ENCODE measurements around the gene ALG10.
"Not testable (repeated sequence)": the region's sequence is repeated elsewhere in the genome, so short reads cannot be mapped to it uniquely, and the experiment has no call there.

Gene ALG10, protein sequence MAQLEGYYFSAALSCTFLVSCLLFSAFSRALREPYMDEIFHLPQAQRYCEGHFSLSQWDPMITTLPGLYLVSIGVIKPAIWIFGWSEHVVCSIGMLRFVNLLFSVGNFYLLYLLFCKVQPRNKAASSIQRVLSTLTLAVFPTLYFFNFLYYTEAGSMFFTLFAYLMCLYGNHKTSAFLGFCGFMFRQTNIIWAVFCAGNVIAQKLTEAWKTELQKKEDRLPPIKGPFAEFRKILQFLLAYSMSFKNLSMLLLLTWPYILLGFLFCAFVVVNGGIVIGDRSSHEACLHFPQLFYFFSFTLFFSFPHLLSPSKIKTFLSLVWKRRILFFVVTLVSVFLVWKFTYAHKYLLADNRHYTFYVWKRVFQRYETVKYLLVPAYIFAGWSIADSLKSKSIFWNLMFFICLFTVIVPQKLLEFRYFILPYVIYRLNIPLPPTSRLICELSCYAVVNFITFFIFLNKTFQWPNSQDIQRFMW

DNA sequence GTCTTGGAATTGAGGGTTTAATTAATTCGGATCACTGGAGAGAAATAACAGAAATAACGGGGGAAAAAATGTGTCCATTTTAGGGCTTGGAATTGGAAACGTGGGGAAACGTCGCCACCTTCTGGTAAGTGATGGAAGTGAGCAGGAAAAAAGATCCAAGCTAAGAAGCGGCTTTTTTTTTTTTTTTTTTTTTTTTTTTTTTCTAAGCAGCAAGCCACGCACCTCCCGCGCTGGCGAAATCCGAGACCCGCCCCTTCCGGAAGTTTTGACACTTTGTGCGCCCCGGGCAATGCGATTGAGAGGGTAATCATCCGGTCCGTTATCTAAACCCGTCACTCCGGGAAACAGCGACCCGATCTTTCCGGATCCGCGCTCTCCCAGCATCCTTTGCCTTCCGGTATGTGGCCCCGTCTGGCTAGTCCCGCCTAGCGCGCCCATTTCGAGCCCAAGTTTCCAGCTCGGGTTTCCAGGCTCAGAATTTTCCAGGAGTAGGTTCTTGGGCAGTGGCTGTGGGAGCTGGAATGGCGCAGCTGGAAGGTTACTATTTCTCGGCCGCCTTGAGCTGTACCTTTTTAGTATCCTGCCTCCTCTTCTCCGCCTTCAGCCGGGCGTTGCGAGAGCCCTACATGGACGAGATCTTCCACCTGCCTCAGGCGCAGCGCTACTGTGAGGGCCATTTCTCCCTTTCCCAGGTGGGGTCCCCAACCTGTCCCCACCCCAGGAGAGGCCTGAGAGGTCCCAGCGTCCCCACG lies at the start of gene ALG10:
TSS of gene ALG10 (plus strand) at position 418 of the 752 bp plus-strand sequence. CDS start at position 522, 104 bp downstream.
- no peaks in the 10 kb centered on the region for H3K9me2 ChIP-seq (replicated peaks; ENCODE audit: low read depth, low read length)
- TF ChIP-seq EZH2phosphoT487 (IDR thresholded peaks at IDR 0.05; ENCODE audit: borderline replicate concordance) = no peak
- TF ChIP-seq, protein P1, sequence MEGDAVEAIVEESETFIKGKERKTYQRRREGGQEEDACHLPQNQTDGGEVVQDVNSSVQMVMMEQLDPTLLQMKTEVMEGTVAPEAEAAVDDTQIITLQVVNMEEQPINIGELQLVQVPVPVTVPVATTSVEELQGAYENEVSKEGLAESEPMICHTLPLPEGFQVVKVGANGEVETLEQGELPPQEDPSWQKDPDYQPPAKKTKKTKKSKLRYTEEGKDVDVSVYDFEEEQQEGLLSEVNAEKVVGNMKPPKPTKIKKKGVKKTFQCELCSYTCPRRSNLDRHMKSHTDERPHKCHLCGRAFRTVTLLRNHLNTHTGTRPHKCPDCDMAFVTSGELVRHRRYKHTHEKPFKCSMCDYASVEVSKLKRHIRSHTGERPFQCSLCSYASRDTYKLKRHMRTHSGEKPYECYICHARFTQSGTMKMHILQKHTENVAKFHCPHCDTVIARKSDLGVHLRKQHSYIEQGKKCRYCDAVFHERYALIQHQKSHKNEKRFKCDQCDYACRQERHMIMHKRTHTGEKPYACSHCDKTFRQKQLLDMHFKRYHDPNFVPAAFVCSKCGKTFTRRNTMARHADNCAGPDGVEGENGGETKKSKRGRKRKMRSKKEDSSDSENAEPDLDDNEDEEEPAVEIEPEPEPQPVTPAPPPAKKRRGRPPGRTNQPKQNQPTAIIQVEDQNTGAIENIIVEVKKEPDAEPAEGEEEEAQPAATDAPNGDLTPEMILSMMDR (conservative IDR thresholded peaks at IDR 0.05; ENCODE audit: low read length) = peak; percentile 69
- H4K20me1 ChIP-seq (ENCODE audit: insufficient read depth, low read length, poor library complexity, severe bottlenecking) = no peaks in the 10 kb centered on the region
- peak within 1 kb of the TSS; percentile 88 for H3K4me2 ChIP-seq (ENCODE audit: low read depth, low read length, poor library complexity, severe bottlenecking)
- H3K4me3 ChIP-seq (ENCODE audit: low read length, poor library complexity, severe bottlenecking) = peak within 1 kb of the TSS; percentile 92
- H3K9me3 ChIP-seq (ENCODE audit: insufficient read depth, low read depth, low read length) = no peaks in the 10 kb centered on the region
- no peaks in the 10 kb centered on the region for H3K36me3 ChIP-seq (ENCODE audit: insufficient read depth, low read length)
- H3F3A ChIP-seq (ENCODE audit: low read depth) = no peaks in the 10 kb centered on the region
- H3K4me1 ChIP-seq (ENCODE audit: insufficient read depth, low read length, poor library complexity, severe bottlenecking) = peaks cover 27% of the 10 kb centered on the region
- H2AFZ ChIP-seq (ENCODE audit: low read length) = peak within 1 kb of the TSS; percentile 100
- H3K27me3 ChIP-seq (ENCODE audit: insufficient read depth, low read length, poor library complexity, severe bottlenecking) = no peaks in the 10 kb centered on the region
- H3K9ac ChIP-seq (ENCODE audit: low read depth, low read length, poor library complexity, severe bottlenecking) = peak within 1 kb of the TSS; percentile 94
- H3K79me2 ChIP-seq (ENCODE audit: insufficient read depth, low read length) = peaks cover 28% of the 10 kb centered on the region

DNA sequence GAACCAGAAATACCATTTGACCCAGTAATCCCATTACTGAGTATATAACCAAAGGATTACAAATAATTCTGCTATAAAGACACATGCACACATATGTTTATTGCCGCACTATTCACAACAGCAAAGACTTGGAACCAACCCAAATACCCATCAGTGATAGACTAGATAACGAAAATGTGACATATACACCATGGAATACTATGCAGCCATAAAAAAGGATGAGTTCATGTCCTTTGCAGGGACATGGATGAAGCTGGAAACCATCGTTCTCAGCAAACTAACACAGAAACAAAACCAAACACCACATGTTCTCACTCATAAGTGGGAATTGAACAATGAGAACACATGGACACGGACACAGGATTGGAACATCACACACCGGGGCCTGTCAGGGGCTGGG lies 49.4 kb upstream of the ALG10 start:
- not testable (repeated sequence) for H3F3A ChIP-seq (ENCODE audit: low read depth); H3K4me1 ChIP-seq (ENCODE audit: insufficient read depth, low read length, poor library complexity, severe bottlenecking); H3K9me2 ChIP-seq (replicated peaks; ENCODE audit: low read depth, low read length); H2AFZ ChIP-seq (ENCODE audit: low read length); H4K20me1 ChIP-seq (ENCODE audit: insufficient read depth, low read length, poor library complexity, severe bottlenecking); H3K9me3 ChIP-seq (ENCODE audit: insufficient read depth, low read depth, low read length); H3K79me2 ChIP-seq (ENCODE audit: insufficient read depth, low read length); H3K9ac ChIP-seq (ENCODE audit: low read depth, low read length, poor library complexity, severe bottlenecking); H3K27me3 ChIP-seq (ENCODE audit: insufficient read depth, low read length, poor library complexity, severe bottlenecking); H3K4me3 ChIP-seq (ENCODE audit: low read length, poor library complexity, severe bottlenecking); H3K36me3 ChIP-seq (ENCODE audit: insufficient read depth, low read length); H3K4me2 ChIP-seq (ENCODE audit: low read depth, low read length, poor library complexity, severe bottlenecking)

DNA sequence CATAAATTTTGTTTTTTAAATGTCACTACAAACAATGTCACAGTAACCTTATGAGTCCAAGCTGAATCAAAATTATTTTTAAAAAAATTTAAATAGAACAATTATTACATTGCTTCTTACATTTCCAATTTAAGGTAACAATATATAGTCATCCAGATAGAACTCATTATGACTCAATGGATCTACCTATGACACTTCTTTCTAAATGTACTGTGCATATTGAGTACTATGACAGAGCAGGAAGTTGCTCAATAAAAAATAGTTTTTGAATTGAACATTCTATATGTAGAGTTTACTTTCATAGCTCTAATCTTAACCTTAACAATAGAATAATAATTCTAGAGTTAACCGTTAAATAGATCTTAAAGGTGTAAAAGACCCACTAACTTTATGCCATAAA lies 44.4 kb upstream of the ALG10 start:
- H3K9me2 ChIP-seq (replicated peaks; ENCODE audit: low read depth, low read length) = no peaks in the 10 kb centered on the region
- no peaks in the 10 kb centered on the region for H3K9me3 ChIP-seq (ENCODE audit: insufficient read depth, low read depth, low read length)
- H4K20me1 ChIP-seq (ENCODE audit: insufficient read depth, low read length, poor library complexity, severe bottlenecking) = no peaks in the 10 kb centered on the region
- no peaks in the 10 kb centered on the region for H3K79me2 ChIP-seq (ENCODE audit: insufficient read depth, low read length)
- no peaks in the 10 kb centered on the region for H3K36me3 ChIP-seq (ENCODE audit: insufficient read depth, low read length)
- H3K4me3 ChIP-seq (ENCODE audit: low read length, poor library complexity, severe bottlenecking) = no peak overlapping the region
- H3K4me1 ChIP-seq (ENCODE audit: insufficient read depth, low read length, poor library complexity, severe bottlenecking) = no peaks in the 10 kb centered on the region
- no peak overlapping the region for H2AFZ ChIP-seq (ENCODE audit: low read length)
- TF ChIP-seq, protein P1 (conservative IDR thresholded peaks at IDR 0.05; ENCODE audit: low read length) = no peak
- TF ChIP-seq EZH2phosphoT487 (IDR thresholded peaks at IDR 0.05; ENCODE audit: borderline replicate concordance) = no peak
- no peak overlapping the region for H3K9ac ChIP-seq (ENCODE audit: low read depth, low read length, poor library complexity, severe bottlenecking)
- H3K27me3 ChIP-seq (ENCODE audit: insufficient read depth, low read length, poor library complexity, severe bottlenecking) = no peaks in the 10 kb centered on the region
- no peaks in the 10 kb centered on the region for H3F3A ChIP-seq (ENCODE audit: low read depth)
- H3K4me2 ChIP-seq (ENCODE audit: low read depth, low read length, poor library complexity, severe bottlenecking) = no peak overlapping the region

All from Loucy (cell line).